Skeletal muscle satellite cell (primary cell): ENCODE results near the gene GATB.

Experiments used
- H3K27me3 ChIP-seq: 2 replicates; pipeline ENCODE4 v1.7.0; 2013; ENCODE audit warnings: low read length; ENCODE audit not compliant: control insufficient read depth, insufficient read depth
- H3K36me3 ChIP-seq: 2 replicates; pipeline ENCODE4 v1.7.0; 2013; ENCODE audit warnings: mild to moderate bottlenecking, control low read depth, low read length; ENCODE audit not compliant: insufficient read depth
- H3K4me1 ChIP-seq: 2 replicates; pipeline ENCODE4 v1.7.0; 2013; ENCODE audit warnings: low read length; ENCODE audit not compliant: control insufficient read depth, insufficient read depth
- H3K4me2 ChIP-seq: 2 replicates; pipeline ENCODE4 v1.7.0; 2013; ENCODE audit warnings: mild to moderate bottlenecking, low read length
- H3K4me3 ChIP-seq: 2 replicates; pipeline ENCODE4 v1.7.0; 2013; ENCODE audit warnings: low read length
- H3K9ac ChIP-seq: 2 replicates; pipeline ENCODE4 v1.7.0; 2013; ENCODE audit warnings: mild to moderate bottlenecking, low read depth, low read length, moderate library complexity
- H3K9me3 ChIP-seq: replicated peaks from 2 replicates; pipeline ENCODE4 v1.7.0; 2013; ENCODE audit warnings: mild to moderate bottlenecking, control low read depth, low read length

The GATB gene

GRCh38 chr4:151801547-151802516 is 41.0 kb upstream of the GATB start:
- no peak overlapping the region for H3K9ac ChIP-seq
- H3K36me3 ChIP-seq, result no peaks in the 10 kb centered on the region
- H3K27me3 ChIP-seq, result no peaks in the 10 kb centered on the region
- H3K4me1 ChIP-seq, result peaks cover 9% of the 10 kb centered on the region
- H3K9me3 ChIP-seq, result no peaks in the 10 kb centered on the region
- H3K4me2 ChIP-seq, result no peak overlapping the region
- no peak overlapping the region for H3K4me3 ChIP-seq

GRCh38 chr4:151799417-151800012 is 38.7 kb upstream of the GATB start:
- Histone ChIP-seq H3K9me3 (no peaks in the 10 kb centered on the region), H3K9ac (no peak overlapping the region)

GRCh38 chr4:151798678-151799416 is 38.0 kb upstream of the GATB start:
- H3K27me3 ChIP-seq, result peaks cover 6% of the 10 kb centered on the region
- H3K4me2 ChIP-seq, result no peak overlapping the region
- no peaks in the 10 kb centered on the region for H3K9me3 ChIP-seq
- no peaks in the 10 kb centered on the region for H3K36me3 ChIP-seq
- no peak overlapping the region for H3K4me3 ChIP-seq
- H3K4me1 ChIP-seq, result no peaks in the 10 kb centered on the region
- no peak overlapping the region for H3K9ac ChIP-seq

More at GRCh38 chr4:151799417-151800012, 38.7 kb upstream of the GATB start:
- Histone ChIP-seq H3K27me3 (peaks cover 6% of the 10 kb centered on the region), H3K4me1 (no peaks in the 10 kb centered on the region), H3K4me2 (no peak overlapping the region), H3K4me3 (no peak overlapping the region), H3K36me3 (no peaks in the 10 kb centered on the region)

GRCh38 chr4:151797853-151798252 is 37.0 kb upstream of the GATB start:
- Histone ChIP-seq H3K36me3 (no peaks in the 10 kb centered on the region), H3K27me3 (peaks cover 6% of the 10 kb centered on the region), H3K4me1 (no peaks in the 10 kb centered on the region), H3K4me2 (no peak overlapping the region), H3K4me3 (no peak overlapping the region), H3K9me3 (no peaks in the 10 kb centered on the region), H3K9ac (no peak overlapping the region)

GRCh38 chr4:151797131-151797530 is 36.3 kb upstream of the GATB start:
- H3K4me1 ChIP-seq, result no peaks in the 10 kb centered on the region
- peaks cover 9% of the 10 kb centered on the region for H3K27me3 ChIP-seq
- no peaks in the 10 kb centered on the region for H3K36me3 ChIP-seq
- H3K4me2 ChIP-seq, result no peak overlapping the region
- no peak overlapping the region for H3K4me3 ChIP-seq
- no peaks in the 10 kb centered on the region for H3K9me3 ChIP-seq
- H3K9ac ChIP-seq, result no peak overlapping the region

GRCh38 chr4:151796106-151796505 is 35.3 kb upstream of the GATB start:
- no peak overlapping the region for H3K4me3 ChIP-seq
- H3K4me1 ChIP-seq, result no peaks in the 10 kb centered on the region
- H3K9me3 ChIP-seq, result no peaks in the 10 kb centered on the region
- no peak overlapping the region for H3K9ac ChIP-seq
- H3K4me2 ChIP-seq, result no peak overlapping the region
- H3K27me3 ChIP-seq, result peaks cover 10% of the 10 kb centered on the region
- no peaks in the 10 kb centered on the region for H3K36me3 ChIP-seq

GRCh38 chr4:151792995-151793394 is 32.2 kb upstream of the GATB start:
- Histone ChIP-seq H3K4me1 (no peaks in the 10 kb centered on the region), H3K9ac (no peak overlapping the region), H3K27me3 (peaks cover 20% of the 10 kb centered on the region), H3K4me3 (no peak overlapping the region), H3K4me2 (no peak overlapping the region), H3K9me3 (no peaks in the 10 kb centered on the region), H3K36me3 (no peaks in the 10 kb centered on the region)

- Histone ChIP-seq H3K4me2 (no peak overlapping the region), H3K36me3 (no peaks in the 10 kb centered on the region), H3K4me3 (no peak overlapping the region), H3K4me1 (no peaks in the 10 kb centered on the region), H3K9ac (no peak overlapping the region), H3K27me3 (peaks cover 20% of the 10 kb centered on the region), H3K9me3 (no peaks in the 10 kb centered on the region)
Observed at GRCh38 chr4:151792530-151792929, 31.7 kb upstream of the GATB start.

GRCh38 chr4:151788021-151788420 is 27.2 kb upstream of the GATB start:
- Histone ChIP-seq H3K9me3 (no peaks in the 10 kb centered on the region), H3K27me3 (peaks cover 20% of the 10 kb centered on the region), H3K36me3 (no peaks in the 10 kb centered on the region), H3K9ac (no peak overlapping the region), H3K4me3 (no peak overlapping the region), H3K4me1 (no peaks in the 10 kb centered on the region), H3K4me2 (no peak overlapping the region)

GRCh38 chr4:151786158-151786495 is 25.3 kb upstream of the GATB start:
- no peak overlapping the region for H3K9ac ChIP-seq
- no peaks in the 10 kb centered on the region for H3K4me1 ChIP-seq
- no peak overlapping the region for H3K4me2 ChIP-seq
- H3K4me3 ChIP-seq, result no peak overlapping the region
- H3K27me3 ChIP-seq, result peaks cover 33% of the 10 kb centered on the region
- no peaks in the 10 kb centered on the region for H3K9me3 ChIP-seq
- H3K36me3 ChIP-seq, result no peaks in the 10 kb centered on the region

- peaks cover 32% of the 10 kb centered on the region for H3K27me3 ChIP-seq
- H3K9ac ChIP-seq, result no peak overlapping the region
- H3K4me3 ChIP-seq, result no peak overlapping the region
- no peaks in the 10 kb centered on the region for H3K4me1 ChIP-seq
- no peak overlapping the region for H3K4me2 ChIP-seq
- no peaks in the 10 kb centered on the region for H3K36me3 ChIP-seq
- H3K9me3 ChIP-seq, result no peaks in the 10 kb centered on the region
Observed at GRCh38 chr4:151785484-151786157, 24.8 kb upstream of the GATB start.
